HFFc6 (cell line): ENCODE measurements around the gene OR2L5. TPM values are rescaled to one million over a fixed set of nuclear protein-coding genes. Genes with fewer than 3 reads are reported as not detected.

ENCODE experiments used
- DNase-seq: peaks from one replicate; pipeline ENCODE4 v3.0.0-alpha.2; 2018
- H3K27ac Mint-ChIP-seq: 2 replicates; pipeline ENCODE4 v1.8.0; 2020; ENCODE audit warnings: mild to moderate bottlenecking, mixed read lengths
- H3K27me3 Mint-ChIP-seq: 2 replicates; pipeline ENCODE4 v1.8.0; 2021; ENCODE audit warnings: mild to moderate bottlenecking, moderate library complexity, mixed read lengths; ENCODE audit not compliant: insufficient read depth
- H3K36me3 Mint-ChIP-seq: 2 replicates; pipeline ENCODE4 v1.8.0; 2021; ENCODE audit warnings: low read depth, mixed read lengths
- H3K4me1 Mint-ChIP-seq: 2 replicates; pipeline ENCODE4 v1.8.0; 2020; ENCODE audit warnings: low read depth, mixed read lengths
- H3K4me3 Mint-ChIP-seq: 2 replicates; pipeline ENCODE4 v1.8.0; 2020; ENCODE audit warnings: mild to moderate bottlenecking, moderate library complexity, mixed read lengths
- H3K9me3 Mint-ChIP-seq: 2 replicates; pipeline ENCODE4 v1.8.0; 2020; ENCODE audit warnings: mild to moderate bottlenecking, mixed read lengths
- total RNA-seq, 6 experiments: library from RNA; stranded (reverse); fragmentation: NEBNext Ultra II Directional; extraction: Animal tissue kit (Norgen Biotek cat#: 25700); gene quantifications; 2 replicates in 1 of 6; 3 replicates in 5 of 6; pipeline ENCODE4 v1.2.3, GENCODE V29; 2021
- TF ChIP-seq, protein P1 (sequence below): fragments of 200-600 bp; sonication (generic); IDR thresholded peaks from 2 replicates; pipeline ENCODE4 v1.5.0; 2021; ENCODE audit warnings: antibody characterized with exemption, mild to moderate bottlenecking

OR2L5 gene
- total RNA-seq, 6 experiments from 2014 or later, result not detected

DNA sequence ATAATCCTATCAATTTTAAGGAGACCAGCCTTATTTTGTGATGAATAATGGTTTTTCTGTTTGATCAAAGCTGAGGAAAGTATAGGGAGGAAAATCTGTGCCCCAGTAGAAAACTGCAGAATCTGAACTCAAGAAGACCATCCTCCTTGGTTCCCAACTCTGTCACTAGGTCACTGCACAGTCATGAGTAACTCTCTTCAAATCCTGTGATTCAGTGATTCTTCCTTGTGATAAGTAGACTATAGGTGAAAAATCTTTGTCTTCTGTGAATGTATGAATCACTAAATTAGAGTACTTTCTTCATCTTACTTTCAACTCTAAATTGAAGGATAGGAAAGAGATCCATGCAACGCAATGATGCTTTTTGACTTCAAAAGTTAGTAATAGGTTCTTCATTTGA is 13.3 kb upstream of the OR2L5 start:
- H3K4me3 Mint-ChIP-seq, result no peak overlapping the region
- no peaks in the 10 kb centered on the region for H3K36me3 Mint-ChIP-seq
- TF ChIP-seq, protein P1, sequence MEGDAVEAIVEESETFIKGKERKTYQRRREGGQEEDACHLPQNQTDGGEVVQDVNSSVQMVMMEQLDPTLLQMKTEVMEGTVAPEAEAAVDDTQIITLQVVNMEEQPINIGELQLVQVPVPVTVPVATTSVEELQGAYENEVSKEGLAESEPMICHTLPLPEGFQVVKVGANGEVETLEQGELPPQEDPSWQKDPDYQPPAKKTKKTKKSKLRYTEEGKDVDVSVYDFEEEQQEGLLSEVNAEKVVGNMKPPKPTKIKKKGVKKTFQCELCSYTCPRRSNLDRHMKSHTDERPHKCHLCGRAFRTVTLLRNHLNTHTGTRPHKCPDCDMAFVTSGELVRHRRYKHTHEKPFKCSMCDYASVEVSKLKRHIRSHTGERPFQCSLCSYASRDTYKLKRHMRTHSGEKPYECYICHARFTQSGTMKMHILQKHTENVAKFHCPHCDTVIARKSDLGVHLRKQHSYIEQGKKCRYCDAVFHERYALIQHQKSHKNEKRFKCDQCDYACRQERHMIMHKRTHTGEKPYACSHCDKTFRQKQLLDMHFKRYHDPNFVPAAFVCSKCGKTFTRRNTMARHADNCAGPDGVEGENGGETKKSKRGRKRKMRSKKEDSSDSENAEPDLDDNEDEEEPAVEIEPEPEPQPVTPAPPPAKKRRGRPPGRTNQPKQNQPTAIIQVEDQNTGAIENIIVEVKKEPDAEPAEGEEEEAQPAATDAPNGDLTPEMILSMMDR, result no peak
- H3K27ac Mint-ChIP-seq, result no peak overlapping the region
- peaks cover 29% of the 10 kb centered on the region for H3K9me3 Mint-ChIP-seq
- H3K27me3 Mint-ChIP-seq, result no peaks in the 10 kb centered on the region; the same call in 1 of the 2 replicates
- no peak for DNase-seq
- H3K4me1 Mint-ChIP-seq, result no peaks in the 10 kb centered on the region

DNA sequence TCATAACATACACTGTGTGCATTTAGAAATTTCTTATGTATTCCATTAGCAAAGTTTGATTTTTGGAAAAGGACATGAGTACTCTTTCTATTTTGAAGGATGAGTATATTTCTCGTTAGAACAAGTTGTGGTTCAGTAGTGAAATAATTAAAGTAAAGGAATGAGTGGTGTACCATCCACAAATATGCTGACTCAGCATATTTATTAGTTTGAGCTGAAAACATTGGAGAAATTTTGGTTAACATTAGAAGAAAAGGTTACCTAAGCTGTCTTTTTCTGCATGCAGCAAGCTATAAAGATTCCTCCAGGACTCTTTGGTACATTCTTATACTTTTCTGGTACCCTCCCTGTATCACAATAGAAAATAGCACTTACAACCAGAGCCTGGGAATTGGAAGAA is 5.7 kb upstream of the OR2L5 start:
- H3K4me1 Mint-ChIP-seq, result no peaks in the 10 kb centered on the region
- H3K27me3 Mint-ChIP-seq, result no peaks in the 10 kb centered on the region
- H3K9me3 Mint-ChIP-seq, result peaks cover 56% of the 10 kb centered on the region
- H3K4me3 Mint-ChIP-seq, result no peak overlapping the region
- peaks cover 12% of the 10 kb centered on the region; the same call in 1 of the 2 replicates for H3K36me3 Mint-ChIP-seq
- DNase-seq, result no peak
- TF ChIP-seq, protein P1, result no peak
- no peak overlapping the region for H3K27ac Mint-ChIP-seq

DNA sequence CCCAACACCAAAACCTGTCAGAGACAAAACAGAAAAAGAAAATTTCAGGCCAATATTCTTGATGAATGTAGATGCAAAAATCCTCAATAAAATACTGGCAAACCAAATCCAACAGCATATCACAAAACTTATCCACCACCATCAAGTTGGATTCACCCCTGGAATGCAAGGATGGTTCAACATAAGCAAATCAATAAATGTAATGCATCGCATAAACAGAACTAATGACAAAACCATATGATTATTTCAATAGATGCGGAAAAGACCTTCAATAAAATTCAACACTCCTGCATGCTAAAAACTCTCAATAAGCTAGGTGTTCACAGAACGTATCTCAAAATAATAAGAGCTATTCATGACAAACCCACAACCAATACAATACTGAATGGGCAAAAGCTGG is 3.8 kb upstream of the OR2L5 start:
- Mint-ChIP-seq H3K36me3 (peaks cover 12% of the 10 kb centered on the region; the same call in 1 of the 2 replicates), H3K4me1 (no peaks in the 10 kb centered on the region), H3K27ac (no peak overlapping the region), H3K9me3 (peaks cover 49% of the 10 kb centered on the region), H3K27me3 (no peaks in the 10 kb centered on the region), H3K4me3 (no peak overlapping the region)
- DNase-seq, result no peak
- TF ChIP-seq, protein P1, result no peak

DNA sequence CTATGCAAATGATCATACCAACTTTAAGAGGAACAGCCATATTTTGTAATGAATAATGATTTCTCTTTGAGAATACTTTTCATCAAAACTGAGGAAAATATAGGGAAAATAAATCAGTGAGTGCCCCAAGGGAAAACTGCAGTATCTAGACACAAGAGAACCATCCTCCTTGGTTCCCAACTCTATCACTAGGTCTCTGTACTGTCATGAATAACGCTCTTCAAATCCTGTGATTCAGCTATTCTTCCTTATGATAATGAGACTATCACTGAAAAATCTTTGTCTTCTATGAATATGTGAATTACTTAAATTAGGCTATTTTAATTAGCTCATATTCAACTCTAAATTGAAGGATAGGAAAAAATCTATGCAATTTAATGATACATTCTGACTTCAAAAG is 2.3 kb downstream of the OR2L5 start:
- Mint-ChIP-seq H3K4me3 (no peak overlapping the region), H3K27me3 (no peaks in the 10 kb centered on the region), H3K9me3 (peaks cover 35% of the 10 kb centered on the region), H3K27ac (no peak overlapping the region), H3K36me3 (0 out of 2 replicates have a peak, but pooled peaks cover 2% of the 10 kb centered on the region), H3K4me1 (no peaks in the 10 kb centered on the region)
- TF ChIP-seq, protein P1, result no peak
- no peak for DNase-seq

DNA sequence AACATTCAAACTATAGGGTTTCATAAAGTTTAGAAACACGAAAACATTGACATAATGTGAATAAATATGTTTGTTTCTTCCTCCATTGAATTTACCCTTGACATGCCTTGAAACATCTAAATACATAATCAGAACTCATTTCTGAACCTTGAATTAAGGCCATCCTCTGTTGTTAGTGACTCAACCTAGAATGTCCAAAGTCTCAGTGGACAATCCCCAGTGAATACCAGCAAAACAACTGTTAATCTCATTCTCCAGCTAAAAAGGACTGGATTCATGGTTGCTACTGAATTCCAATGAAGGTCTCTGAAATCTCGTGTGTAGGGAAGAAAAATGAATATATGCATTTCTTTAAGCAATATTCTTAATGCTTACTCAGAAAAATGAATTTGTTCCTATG is 16.3 kb downstream of the OR2L5 start, which contains the start of gene OR2L2:
Gene OR2L2, plus strand, starts transcription at position 301 of the 400 bp plus-strand sequence. CDS start 8,198 bp downstream, outside the sequence.
- H3K27me3 Mint-ChIP-seq, result no peaks in the 10 kb centered on the region; the same call in 1 of the 2 replicates
- H3K9me3 Mint-ChIP-seq, result peaks cover 44% of the 10 kb centered on the region

More for the DNA sequence above, 16.3 kb downstream of the OR2L5 start, which contains the start of gene OR2L2:
- H3K4me3 Mint-ChIP-seq, result no peak within 1 kb of the TSS
- no peak within 1 kb of the TSS for H3K27ac Mint-ChIP-seq
- H3K4me1 Mint-ChIP-seq, result no peaks in the 10 kb centered on the region
- no peak for DNase-seq
- TF ChIP-seq, protein P1, result no peak
- no peaks in the 10 kb centered on the region for H3K36me3 Mint-ChIP-seq
